Fibroblast of skin of left quadriceps (primary cell): ENCODE data around the gene POMGNT2.

Source experiments
- DNase-seq, 2 experiments: peaks; one replicate each; pipeline ENCODE4 v3.0.0-alpha.2; 2013; ENCODE audit warnings: low read depth in 2 of 2

Gene POMGNT2

DNA sequence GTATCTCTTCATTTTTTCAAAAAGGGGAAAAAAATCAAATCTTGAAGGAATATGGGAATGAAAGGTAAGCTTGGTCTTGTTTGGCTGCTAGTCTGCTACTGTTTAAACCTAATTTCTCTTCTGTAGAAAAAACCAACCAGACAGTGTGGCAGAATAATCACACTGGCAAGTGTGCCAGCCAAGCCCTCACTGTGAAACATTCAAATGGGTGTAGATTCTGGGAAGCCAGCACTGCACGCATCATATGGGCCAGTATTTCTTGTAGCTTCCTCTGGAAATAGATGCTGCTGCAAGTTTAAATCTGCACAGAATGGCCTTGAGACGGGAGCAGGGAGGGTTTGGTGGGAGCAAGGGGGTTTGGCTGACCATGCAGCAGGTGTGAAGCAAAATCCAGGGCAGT is 62.1 kb downstream of the POMGNT2 start:
- no peak for DNase-seq

DNA sequence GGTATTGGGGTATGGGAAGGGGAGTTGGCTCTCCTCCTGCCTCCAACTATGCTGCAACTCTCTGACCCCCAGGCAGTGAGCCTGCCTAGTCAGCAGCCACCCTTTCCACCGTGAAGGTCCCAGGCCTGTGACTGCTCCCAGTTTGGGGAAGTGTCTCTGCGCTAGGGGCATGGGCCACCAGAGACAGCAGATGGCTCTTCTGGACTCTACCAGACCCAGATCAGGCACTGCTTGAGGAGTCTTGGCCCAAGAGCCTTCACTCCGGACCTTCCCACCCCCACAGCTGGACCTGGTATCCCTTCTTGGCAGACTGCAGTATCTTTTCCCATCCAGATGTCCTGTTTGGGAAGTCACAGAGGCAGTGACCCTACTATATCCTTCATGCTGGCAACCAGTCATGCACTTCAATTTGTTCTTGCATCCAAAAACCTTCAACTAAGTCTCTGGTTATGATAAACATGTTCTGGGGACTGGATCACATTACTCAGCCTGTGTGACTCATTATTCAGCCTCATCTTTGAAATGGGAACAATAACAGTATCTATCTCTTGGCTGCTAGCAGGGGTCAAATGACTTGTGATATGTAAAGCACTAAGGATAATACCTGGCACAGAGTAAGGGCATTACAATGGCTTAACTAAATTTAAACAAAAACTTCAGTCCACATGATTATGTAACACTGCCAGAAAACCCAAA is 62.7 kb downstream of the POMGNT2 start:
- DNase-seq, result no peak

GRCh38 chr3:43041517-43041916 is 64.4 kb downstream of the POMGNT2 start:
- DNase-seq, result no peak

- no peak for DNase-seq
Measured at GRCh38 chr3:43038010-43038409, 67.9 kb downstream of the POMGNT2 start.

DNA sequence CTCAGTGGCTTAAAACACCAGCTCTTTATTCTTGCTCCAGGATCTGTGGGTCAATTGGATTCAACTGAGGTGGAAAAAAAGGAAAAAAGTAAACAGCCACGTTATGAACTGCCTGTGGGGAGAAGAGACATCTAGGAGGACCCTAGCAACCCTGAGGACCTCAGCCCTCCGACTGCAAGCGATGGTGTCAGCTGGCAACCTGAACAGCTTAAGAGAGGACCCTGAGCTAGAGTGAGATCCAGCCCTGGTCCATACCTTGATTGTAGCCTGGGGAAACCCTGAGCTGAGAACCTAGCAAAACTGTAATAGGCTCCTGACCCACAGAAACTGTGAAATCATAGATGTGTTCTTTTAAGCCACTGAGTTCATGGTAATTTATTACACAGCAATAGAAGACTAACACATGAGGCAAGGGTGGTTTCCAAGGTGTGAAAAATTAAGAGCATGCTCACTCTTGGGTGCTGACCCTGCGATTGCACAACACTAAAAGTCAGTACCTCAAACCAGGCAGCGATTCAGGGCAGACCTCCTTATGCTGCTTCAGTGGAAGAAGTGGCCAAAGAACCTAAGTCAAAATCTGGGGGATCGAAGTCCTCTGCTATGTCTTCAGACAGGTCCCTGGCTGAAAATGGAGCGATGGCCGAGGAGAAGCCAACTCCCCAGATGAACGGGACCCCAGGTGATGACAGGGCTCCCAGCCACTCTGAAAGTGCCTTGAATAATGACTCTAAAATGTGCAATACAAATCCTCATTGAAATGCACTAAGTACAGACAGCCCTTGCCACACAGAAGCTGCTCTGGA is 69.1 kb downstream of the POMGNT2 start:
- no peak for DNase-seq

DNA sequence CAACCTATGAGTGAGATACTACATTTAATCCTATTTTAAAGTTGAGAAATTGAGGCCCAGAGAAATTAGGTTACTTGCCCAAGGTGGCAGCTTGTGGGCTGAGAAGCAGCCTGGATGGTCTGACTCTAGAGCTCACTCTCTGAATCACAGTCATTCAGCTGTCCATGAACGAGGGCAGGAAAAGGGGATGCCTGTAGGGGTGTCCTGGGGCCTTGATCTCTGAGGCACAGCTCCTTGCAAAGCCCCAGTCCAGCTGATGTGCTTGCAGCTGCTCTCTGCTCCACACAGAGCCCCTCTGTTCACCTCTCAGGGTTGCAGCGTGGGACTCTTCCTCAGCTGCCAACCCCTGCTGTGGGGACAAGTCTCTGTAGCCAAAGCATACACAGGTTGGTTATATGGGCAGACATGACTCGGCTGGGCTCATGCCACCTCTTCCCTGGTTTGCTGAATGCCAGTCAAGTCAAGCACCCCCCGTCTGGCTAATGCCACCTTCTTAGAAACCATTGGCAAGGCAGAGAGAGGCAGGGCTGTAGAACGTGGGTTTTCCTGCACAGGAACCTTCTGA is 70.0 kb downstream of the POMGNT2 start:
- DNase-seq, result no peak

DNA sequence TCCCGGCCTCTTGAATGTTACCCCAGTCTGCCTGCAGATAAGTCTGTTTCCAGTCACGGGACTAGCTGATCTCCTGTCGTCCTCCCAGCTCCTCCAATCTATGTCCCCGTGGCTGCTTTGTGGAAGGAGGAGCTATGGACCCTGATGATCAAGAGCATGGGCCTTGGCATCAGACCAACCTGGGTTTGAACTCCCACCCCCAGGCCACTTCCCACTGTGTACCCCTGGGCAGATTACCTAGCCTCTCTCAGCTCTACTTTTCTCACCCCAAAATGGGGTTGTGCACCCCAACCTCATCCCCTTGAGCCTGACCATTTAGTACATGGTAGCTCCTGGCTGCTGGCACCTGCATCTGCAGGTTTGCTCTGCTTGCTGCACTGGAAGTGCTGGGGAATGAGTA is 71.0 kb downstream of the POMGNT2 start:
- no peak for DNase-seq

DNA sequence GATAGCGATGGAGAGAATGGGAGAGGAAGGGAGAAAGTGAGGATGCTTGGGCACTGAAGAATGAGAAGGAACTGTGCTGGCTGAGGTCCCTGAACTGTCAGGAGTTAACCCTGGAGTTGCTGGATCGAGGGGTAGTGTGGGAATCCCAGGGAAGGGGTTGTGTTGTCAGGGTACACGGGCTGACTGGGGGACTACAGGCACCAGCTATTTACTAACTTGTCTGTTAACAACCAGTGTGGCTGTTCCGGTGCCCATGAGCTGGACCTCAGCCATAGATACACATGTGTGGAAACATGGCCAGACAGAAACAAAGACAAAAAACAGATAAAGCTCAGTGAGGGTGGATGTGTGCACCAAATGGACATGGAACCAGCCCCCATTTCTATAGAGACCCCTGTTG is 71.7 kb downstream of the POMGNT2 start:
- no peak for DNase-seq

GRCh38 chr3:43032646-43033628 is 72.9 kb downstream of the POMGNT2 start:
- no peak for DNase-seq

DNA sequence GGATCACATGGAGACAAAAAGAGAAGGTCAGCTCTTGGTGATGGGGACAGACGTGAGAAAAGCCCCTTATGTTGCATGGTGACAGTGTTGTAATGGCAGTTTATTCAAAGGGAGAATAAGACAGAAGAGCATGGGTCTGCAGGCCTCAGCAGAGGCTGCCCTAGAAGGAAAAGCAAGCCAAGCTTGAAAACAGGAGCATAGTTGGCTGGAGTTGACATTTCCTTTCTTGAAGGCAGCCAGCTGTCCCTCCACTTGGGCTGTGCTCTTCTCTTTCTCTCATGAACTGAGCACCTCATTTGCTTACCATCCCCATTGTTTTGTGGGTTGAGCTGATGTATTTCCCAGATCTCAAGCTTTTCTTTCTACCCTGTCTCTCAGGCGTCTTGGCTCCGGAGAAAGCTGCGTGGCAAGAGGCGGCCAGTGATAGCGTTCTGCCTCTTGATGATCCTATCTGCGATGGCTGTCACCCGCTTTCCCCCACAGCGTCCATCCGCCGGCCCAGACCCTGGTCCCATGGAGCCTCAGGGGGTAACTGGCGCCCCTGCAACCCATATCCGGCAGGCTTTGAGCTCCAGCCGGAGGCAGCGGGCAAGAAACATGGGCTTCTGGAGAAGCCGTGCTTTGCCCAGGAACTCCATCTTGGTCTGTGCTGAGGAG is 73.9 kb downstream of the POMGNT2 start:
- no peak for DNase-seq

DNA sequence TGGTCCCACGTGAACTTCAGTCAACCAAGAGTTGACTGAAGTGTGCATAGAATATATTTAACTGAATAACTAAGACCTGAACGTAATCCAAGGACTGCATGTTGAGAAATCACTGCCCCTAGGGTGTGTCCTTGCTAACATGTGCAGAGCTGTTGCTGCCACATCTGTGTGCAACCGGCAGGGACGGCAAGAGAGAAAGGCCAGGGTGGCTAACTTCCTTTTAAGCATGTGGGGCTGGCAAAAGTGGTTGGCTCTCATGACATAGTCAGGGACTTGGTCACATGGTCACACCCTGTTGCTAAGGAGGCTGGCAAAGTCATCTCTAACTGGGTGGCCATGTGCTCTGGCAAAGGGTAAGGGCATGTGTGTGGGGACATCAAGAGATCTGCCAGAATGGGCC is 74.4 kb downstream of the POMGNT2 start:
- no peak for DNase-seq

DNA sequence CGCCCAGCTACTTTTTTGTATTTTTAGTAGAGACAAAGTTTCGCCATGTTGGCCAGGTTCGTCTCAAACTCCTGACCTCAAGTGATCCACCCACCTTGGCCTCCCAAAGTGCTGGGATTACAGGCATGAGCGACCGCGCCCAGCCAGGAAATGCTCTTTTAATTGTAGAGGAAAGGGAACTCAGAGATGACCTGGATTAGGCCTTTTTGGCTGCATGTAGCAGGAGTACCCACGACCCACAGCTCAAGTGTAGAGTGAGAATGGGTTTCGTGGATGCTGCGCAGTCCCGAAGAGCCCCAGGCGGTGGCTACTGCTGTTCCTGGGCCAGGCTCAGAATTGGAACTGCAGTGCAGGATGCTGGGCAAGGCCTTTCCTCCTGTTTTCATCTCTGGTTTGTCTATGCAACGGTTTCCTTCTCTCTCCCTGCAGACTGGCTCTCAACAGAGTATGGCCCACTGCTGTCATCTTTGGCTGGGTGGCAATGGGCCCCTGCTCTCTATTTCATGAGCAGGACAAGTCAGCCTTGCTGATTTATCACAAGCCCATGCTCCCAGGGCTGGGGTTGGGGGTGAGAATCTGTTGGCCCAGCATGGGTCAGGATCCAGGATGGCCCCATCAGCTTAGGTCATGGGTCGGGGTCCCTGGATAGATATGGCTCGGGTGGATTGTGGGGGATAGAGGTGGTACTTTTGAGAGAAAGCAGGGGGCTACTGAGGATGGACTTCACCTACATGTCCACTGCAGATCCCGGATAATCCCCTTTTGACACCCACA is 75.5 kb downstream of the POMGNT2 start:
- DNase-seq, result no peak
